Activated T-helper 1 cell treated with anti-CD3 and anti-CD28 coated beads, Interleukin-12 subunit alpha, Interleukin-12 subunit beta, Interleukin-2, Interleukin-4 antibody, amounts not matched to agents 30 ng/mL and 10 ng/mL and 1 ng/mL, durations not matched to agents 14 hours and 24 hours and 36 hours (primary cell): ENCODE measurements around the gene SGTA. TPM values are rescaled to one million over a fixed set of nuclear protein-coding genes. Genes with fewer than 3 reads are reported as not detected.
A peak's percentile ranks its signal among the peaks of the same experiment; 100 is the strongest.

Experiments
- DNase-seq: peaks from one replicate; pipeline ENCODE4 v3.0.0; 2021; ENCODE audit warnings: low spot score
- H3K27ac Mint-ChIP-seq: one replicate; pipeline ENCODE4 v1.8.0; 2021; ENCODE audit warnings: mild to moderate bottlenecking, mixed read lengths
- H3K27me3 Mint-ChIP-seq: one replicate; pipeline ENCODE4 v1.8.0; 2022; ENCODE audit warnings: mild to moderate bottlenecking, moderate library complexity, mixed read lengths; ENCODE audit not compliant: insufficient read depth
- H3K36me3 Mint-ChIP-seq: one replicate; pipeline ENCODE4 v1.8.0; 2021; ENCODE audit warnings: low read depth, mixed read lengths
- H3K4me1 Mint-ChIP-seq: one replicate; pipeline ENCODE4 v1.8.0; 2021; ENCODE audit warnings: low read depth, mixed read lengths
- H3K4me3 Mint-ChIP-seq: one replicate; pipeline ENCODE4 v1.8.0; 2021; ENCODE audit warnings: mild to moderate bottlenecking, moderate library complexity, mixed read lengths
- H3K9me3 Mint-ChIP-seq: one replicate; pipeline ENCODE4 v1.8.0; 2021; ENCODE audit warnings: mixed read lengths
- intact Hi-C: fragments of 100-400 bp; cut with micrococcal nuclease; formaldehyde crosslinking; loops from one replicate; pipeline ENCODE4 v1.15.1; 2024
- total RNA-seq: library from RNA; stranded (reverse); gene quantifications from 2 replicates; pipeline ENCODE4 v1.2.3, GENCODE V29; 2022

SGTA gene
- total RNA-seq, 1 donor from 2014 or later = 73.4 TPM

- Mint-ChIP-seq H3K4me3 (peak overlapping the region; percentile 98), H3K27me3 (no peaks in the 10 kb centered on the region), H3K27ac (peak overlapping the region; percentile 89), H3K36me3 (peaks cover 11% of the 10 kb centered on the region), H3K9me3 (no peaks in the 10 kb centered on the region), H3K4me1 (peaks cover 54% of the 10 kb centered on the region)
- intact Hi-C loops = loop anchor here (2.0 to 10.0 kb wide), 6 partner anchors 168 to 1375 kb away; partner anchors contain the start of genes AP3D1, DAZAP1, GADD45B and MFSD12
- DNase-seq = no peak
These were observed 641 bp downstream of the SGTA start for GRCh38 chr19:2782329-2782935.

- no peak overlapping the region for H3K27ac Mint-ChIP-seq
- no peak for DNase-seq
- H3K4me3 Mint-ChIP-seq = peak overlapping the region; percentile 17
- no peaks in the 10 kb centered on the region for H3K9me3 Mint-ChIP-seq
- H3K4me1 Mint-ChIP-seq = peaks cover 57% of the 10 kb centered on the region
- H3K36me3 Mint-ChIP-seq = peaks cover 13% of the 10 kb centered on the region
- intact Hi-C loops = loop anchor here (5.0 to 10.0 kb wide), 4 partner anchors 305 to 1373 kb away; partner anchors contain the start of genes AP3D1, DAZAP1, GADD45B and NCLN
- no peaks in the 10 kb centered on the region for H3K27me3 Mint-ChIP-seq
These were observed 2.8 kb downstream of the SGTA start for GRCh38 chr19:2780284-2780683.

- peaks cover 53% of the 10 kb centered on the region for H3K4me1 Mint-ChIP-seq
- no peak for DNase-seq
- intact Hi-C loops = no loop called here
- no peaks in the 10 kb centered on the region for H3K27me3 Mint-ChIP-seq
- no peaks in the 10 kb centered on the region for H3K9me3 Mint-ChIP-seq
- H3K27ac Mint-ChIP-seq = no peak overlapping the region
- H3K36me3 Mint-ChIP-seq = peaks cover 15% of the 10 kb centered on the region
- H3K4me3 Mint-ChIP-seq = no peak overlapping the region
These were observed 3.8 kb downstream of the SGTA start for GRCh38 chr19:2779121-2779740.

GRCh38 chr19:2777952-2778683 is 5.0 kb downstream of the SGTA start:
- Mint-ChIP-seq H3K36me3 (peaks cover 15% of the 10 kb centered on the region), H3K27ac (no peak overlapping the region), H3K4me1 (peaks cover 42% of the 10 kb centered on the region), H3K27me3 (no peaks in the 10 kb centered on the region), H3K4me3 (no peak overlapping the region), H3K9me3 (no peaks in the 10 kb centered on the region)
- intact Hi-C loops = no loop called here
- no peak for DNase-seq

- Mint-ChIP-seq H3K27me3 (no peaks in the 10 kb centered on the region), H3K9me3 (no peaks in the 10 kb centered on the region), H3K36me3 (peaks cover 18% of the 10 kb centered on the region), H3K27ac (peak overlapping the region; percentile 96), H3K4me1 (peaks cover 33% of the 10 kb centered on the region), H3K4me3 (peak overlapping the region; percentile 83)
- intact Hi-C loops = no loop called here
- DNase-seq = peak; percentile 71
These were observed 7.3 kb downstream of the SGTA start for GRCh38 chr19:2775556-2776430.

- Mint-ChIP-seq H3K36me3 (peaks cover 16% of the 10 kb centered on the region), H3K27me3 (no peaks in the 10 kb centered on the region), H3K9me3 (no peaks in the 10 kb centered on the region), H3K4me3 (peak overlapping the region; percentile 83), H3K4me1 (peaks cover 26% of the 10 kb centered on the region), H3K27ac (peak overlapping the region; percentile 96)
- intact Hi-C loops = no loop called here
- no peak for DNase-seq
These were observed 8.0 kb downstream of the SGTA start for GRCh38 chr19:2774953-2775555.

- no peak for DNase-seq
- H3K9me3 Mint-ChIP-seq = no peaks in the 10 kb centered on the region
- no peaks in the 10 kb centered on the region for H3K27me3 Mint-ChIP-seq
- H3K27ac Mint-ChIP-seq = peak overlapping the region; percentile 11
- intact Hi-C loops = no loop called here
- H3K4me3 Mint-ChIP-seq = no peak overlapping the region
- H3K36me3 Mint-ChIP-seq = peaks cover 15% of the 10 kb centered on the region
- peaks cover 24% of the 10 kb centered on the region for H3K4me1 Mint-ChIP-seq
These were observed 8.9 kb downstream of the SGTA start for GRCh38 chr19:2774083-2774679.

GRCh38 chr19:2771786-2772674 is 11.0 kb downstream of the SGTA start:
- Mint-ChIP-seq H3K9me3 (no peaks in the 10 kb centered on the region), H3K27ac (peak overlapping the region; percentile 76), H3K27me3 (no peaks in the 10 kb centered on the region), H3K4me1 (peaks cover 24% of the 10 kb centered on the region), H3K36me3 (peaks cover 12% of the 10 kb centered on the region), H3K4me3 (no peak overlapping the region)
- DNase-seq = no peak
- intact Hi-C loops = no loop called here

GRCh38 chr19:2770055-2771013 is 12.7 kb downstream of the SGTA start:
- Mint-ChIP-seq H3K4me1 (peaks cover 12% of the 10 kb centered on the region), H3K27me3 (no peaks in the 10 kb centered on the region), H3K27ac (no peak overlapping the region), H3K9me3 (no peaks in the 10 kb centered on the region), H3K36me3 (peaks cover 4% of the 10 kb centered on the region), H3K4me3 (no peak overlapping the region)
- intact Hi-C loops = no loop called here
- DNase-seq = no peak

GRCh38 chr19:2769218-2769617 is 13.9 kb downstream of the SGTA start:
- H3K9me3 Mint-ChIP-seq = no peaks in the 10 kb centered on the region
- peaks cover 7% of the 10 kb centered on the region for H3K36me3 Mint-ChIP-seq
- H3K4me1 Mint-ChIP-seq = peaks cover 7% of the 10 kb centered on the region
- H3K27me3 Mint-ChIP-seq = no peaks in the 10 kb centered on the region
- no peak overlapping the region for H3K27ac Mint-ChIP-seq
- no peak overlapping the region for H3K4me3 Mint-ChIP-seq
- DNase-seq = no peak
- intact Hi-C loops = no loop called here
